DND-41 (cell line): ENCODE results near the gene NUS1.
A peak's percentile ranks its signal among the peaks of the same experiment; 100 is the strongest.

ENCODE experiments used
- EZH2 ChIP-seq: IDR thresholded peaks from 3 replicates; pipeline ENCODE4 v1.6.1; 2012; ENCODE audit warnings: borderline replicate concordance, low read depth, mild to moderate bottlenecking, moderate library complexity, low read length, inconsistent platforms; ENCODE audit not compliant: severe bottlenecking
- TF ChIP-seq, protein P1 (sequence below): IDR thresholded peaks from 2 replicates; pipeline ENCODE4 v1.5.1; 2012; ENCODE audit warnings: borderline replicate concordance, low read length, moderate library complexity, mild to moderate bottlenecking; ENCODE audit not compliant: poor library complexity, severe bottlenecking; ENCODE audit errors: extremely low read depth

DNA sequence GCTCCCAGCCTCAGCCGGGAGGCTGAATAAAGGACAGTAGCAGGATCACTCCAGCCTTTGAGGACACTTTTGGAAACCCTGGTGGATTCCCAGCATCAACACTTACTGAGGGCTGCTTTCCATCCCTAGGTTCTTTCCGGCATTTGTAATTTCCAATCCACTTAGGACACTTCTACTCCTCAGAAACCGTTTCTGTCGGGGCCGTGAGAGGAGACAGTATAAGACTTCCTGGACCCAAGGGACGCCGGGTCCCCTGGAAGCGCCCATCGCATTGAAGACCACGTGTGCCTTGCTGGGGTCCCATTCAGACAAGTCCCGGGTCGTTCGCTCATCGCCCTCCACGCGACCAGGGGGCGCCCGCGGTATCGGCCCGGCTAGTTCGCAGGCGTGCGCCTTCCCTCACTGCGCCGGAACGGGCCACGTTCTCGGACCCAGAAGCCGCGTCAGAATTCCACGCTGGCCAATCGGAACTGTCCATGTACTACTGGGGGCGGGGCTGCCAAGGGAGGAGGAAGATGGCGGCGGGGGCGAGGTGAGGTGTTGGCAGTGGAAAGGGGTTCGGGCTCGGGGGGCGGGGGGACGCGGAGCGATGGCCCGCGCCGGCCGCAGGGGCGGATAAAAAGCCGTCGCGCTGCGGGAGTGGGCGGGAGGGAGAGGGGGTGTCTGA, at the start of gene NUS1:
- TF ChIP-seq, protein P1, sequence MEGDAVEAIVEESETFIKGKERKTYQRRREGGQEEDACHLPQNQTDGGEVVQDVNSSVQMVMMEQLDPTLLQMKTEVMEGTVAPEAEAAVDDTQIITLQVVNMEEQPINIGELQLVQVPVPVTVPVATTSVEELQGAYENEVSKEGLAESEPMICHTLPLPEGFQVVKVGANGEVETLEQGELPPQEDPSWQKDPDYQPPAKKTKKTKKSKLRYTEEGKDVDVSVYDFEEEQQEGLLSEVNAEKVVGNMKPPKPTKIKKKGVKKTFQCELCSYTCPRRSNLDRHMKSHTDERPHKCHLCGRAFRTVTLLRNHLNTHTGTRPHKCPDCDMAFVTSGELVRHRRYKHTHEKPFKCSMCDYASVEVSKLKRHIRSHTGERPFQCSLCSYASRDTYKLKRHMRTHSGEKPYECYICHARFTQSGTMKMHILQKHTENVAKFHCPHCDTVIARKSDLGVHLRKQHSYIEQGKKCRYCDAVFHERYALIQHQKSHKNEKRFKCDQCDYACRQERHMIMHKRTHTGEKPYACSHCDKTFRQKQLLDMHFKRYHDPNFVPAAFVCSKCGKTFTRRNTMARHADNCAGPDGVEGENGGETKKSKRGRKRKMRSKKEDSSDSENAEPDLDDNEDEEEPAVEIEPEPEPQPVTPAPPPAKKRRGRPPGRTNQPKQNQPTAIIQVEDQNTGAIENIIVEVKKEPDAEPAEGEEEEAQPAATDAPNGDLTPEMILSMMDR = peak; percentile 90
- no peak for TF ChIP-seq EZH2
